ENCODE results near the gene SYNE2.

Gene SYNE2

GRCh38 chr14:64091217-64091616, 238.4 kb downstream of the SYNE2 start:
- TF ChIP-seq, protein P1, sequence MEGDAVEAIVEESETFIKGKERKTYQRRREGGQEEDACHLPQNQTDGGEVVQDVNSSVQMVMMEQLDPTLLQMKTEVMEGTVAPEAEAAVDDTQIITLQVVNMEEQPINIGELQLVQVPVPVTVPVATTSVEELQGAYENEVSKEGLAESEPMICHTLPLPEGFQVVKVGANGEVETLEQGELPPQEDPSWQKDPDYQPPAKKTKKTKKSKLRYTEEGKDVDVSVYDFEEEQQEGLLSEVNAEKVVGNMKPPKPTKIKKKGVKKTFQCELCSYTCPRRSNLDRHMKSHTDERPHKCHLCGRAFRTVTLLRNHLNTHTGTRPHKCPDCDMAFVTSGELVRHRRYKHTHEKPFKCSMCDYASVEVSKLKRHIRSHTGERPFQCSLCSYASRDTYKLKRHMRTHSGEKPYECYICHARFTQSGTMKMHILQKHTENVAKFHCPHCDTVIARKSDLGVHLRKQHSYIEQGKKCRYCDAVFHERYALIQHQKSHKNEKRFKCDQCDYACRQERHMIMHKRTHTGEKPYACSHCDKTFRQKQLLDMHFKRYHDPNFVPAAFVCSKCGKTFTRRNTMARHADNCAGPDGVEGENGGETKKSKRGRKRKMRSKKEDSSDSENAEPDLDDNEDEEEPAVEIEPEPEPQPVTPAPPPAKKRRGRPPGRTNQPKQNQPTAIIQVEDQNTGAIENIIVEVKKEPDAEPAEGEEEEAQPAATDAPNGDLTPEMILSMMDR (IDR thresholded peaks at IDR 0.05; ENCODE audit: control insufficient read depth, extremely low read depth, insufficient read depth) = no peak
- H3K4me3 ChIP-seq (ENCODE audit: low read depth, low read length) = no peak overlapping the region
- DNase-seq (ENCODE audit: low read depth) = no peak

DNA sequence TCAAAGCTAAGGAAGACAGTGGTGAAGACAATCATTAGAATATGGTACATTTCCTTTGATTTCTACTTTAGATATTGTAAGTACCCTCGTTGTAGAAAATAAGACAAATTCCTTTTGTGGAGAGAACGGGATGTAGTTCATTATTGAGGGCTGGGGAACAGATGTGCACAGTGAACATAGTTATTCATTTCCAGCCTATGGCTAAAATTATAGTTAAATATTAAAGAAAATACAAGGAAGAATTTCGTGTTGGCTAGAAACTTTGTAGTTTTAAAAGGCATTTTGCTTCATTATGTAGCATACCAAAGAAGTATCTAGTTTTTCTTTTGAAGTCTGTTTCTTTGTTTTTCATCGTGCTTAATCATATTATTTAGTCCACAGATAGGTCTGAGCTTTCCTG, 239.5 kb downstream of the SYNE2 start:
- TF ChIP-seq, protein P1 (IDR thresholded peaks at IDR 0.05; ENCODE audit: control insufficient read depth, extremely low read depth, insufficient read depth) = no peak
- H3K4me3 ChIP-seq (ENCODE audit: low read depth, low read length) = no peak overlapping the region
- no peak for DNase-seq (ENCODE audit: low read depth)

DNA sequence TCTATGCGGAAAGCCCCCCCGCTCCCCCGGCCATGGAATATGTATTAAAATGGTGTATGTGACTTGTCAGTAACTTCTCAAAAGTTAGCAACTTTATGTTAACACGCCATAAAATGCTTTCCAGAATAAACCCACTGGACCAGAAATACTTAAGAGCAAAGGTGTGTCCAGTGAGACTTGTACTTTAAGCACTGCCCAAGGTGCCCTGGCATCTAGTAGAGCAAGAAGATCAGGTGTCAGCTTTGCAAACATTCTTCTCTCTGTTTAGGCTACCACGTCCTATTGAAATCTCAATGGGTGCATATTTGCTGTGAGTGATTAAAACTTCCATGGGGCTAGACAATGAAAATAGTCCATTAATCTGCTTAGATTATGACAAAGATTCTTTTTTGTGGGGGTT, 240.1 kb downstream of the SYNE2 start:
- H3K4me3 ChIP-seq (ENCODE audit: low read depth, low read length) = no peak overlapping the region
- peak; percentile 64 for DNase-seq (ENCODE audit: low read depth)
- TF ChIP-seq, protein P1 (IDR thresholded peaks at IDR 0.05; ENCODE audit: control insufficient read depth, extremely low read depth, insufficient read depth) = no peak

DNA sequence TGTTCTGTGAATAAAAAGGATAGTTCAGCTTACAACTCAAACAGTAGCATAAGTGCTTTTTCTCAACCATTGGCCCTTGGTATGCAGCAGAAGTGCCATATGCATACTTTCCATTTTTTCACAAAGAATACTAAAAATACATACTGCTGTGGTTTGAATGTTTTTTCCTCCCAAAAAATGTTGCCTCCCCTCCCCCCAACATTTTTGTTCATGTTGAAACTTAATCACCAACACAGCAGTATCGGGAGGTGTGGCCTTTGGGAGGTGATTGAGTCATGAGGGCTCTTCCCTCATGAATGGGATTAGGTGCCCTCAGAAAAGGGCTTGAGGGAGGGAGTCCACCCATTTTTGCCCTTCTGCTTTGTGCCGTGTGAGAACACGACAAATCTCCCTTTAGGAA, 242.8 kb downstream of the SYNE2 start:
- H3K4me3 ChIP-seq (ENCODE audit: low read depth, low read length) = no peak overlapping the region
- TF ChIP-seq, protein P1 (IDR thresholded peaks at IDR 0.05; ENCODE audit: control insufficient read depth, extremely low read depth, insufficient read depth) = no peak
- no peak for DNase-seq (ENCODE audit: low read depth)

GRCh38 chr14:64098120-64098519, 245.3 kb downstream of the SYNE2 start:
- TF ChIP-seq, protein P1 (IDR thresholded peaks at IDR 0.05; ENCODE audit: control insufficient read depth, extremely low read depth, insufficient read depth) = no peak
- no peak overlapping the region for H3K4me3 ChIP-seq (ENCODE audit: low read depth, low read length)
- no peak for DNase-seq (ENCODE audit: low read depth)

DNA sequence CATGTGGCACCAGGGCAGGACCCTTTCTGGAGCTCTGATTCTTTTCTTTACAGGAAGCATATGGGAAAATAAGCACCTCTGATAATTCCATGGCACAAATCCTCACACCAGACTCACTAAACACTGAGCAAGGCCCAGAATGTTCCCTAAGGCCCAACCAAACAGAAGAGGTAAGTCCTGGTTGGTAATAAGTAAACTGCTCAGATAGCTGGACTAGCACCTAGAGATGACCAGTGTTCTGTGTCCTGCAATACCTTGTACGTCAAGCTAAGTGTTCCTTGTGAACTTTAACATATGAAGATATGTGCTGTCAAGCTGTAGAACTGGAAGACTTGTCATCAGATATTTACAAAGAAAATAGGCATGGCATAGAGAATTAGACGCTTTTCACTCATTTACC, 254.6 kb downstream of the SYNE2 start:
- TF ChIP-seq, protein P1 (IDR thresholded peaks at IDR 0.05; ENCODE audit: control insufficient read depth, extremely low read depth, insufficient read depth) = no peak
- no peak for DNase-seq (ENCODE audit: low read depth)
- no peak overlapping the region for H3K4me3 ChIP-seq (ENCODE audit: low read depth, low read length)

GRCh38 chr14:64109819-64110554, 257.2 kb downstream of the SYNE2 start:
- no peak for DNase-seq (ENCODE audit: low read depth)
- TF ChIP-seq, protein P1 (IDR thresholded peaks at IDR 0.05; ENCODE audit: control insufficient read depth, extremely low read depth, insufficient read depth) = no peak

More at GRCh38 chr14:64109819-64110554, 257.2 kb downstream of the SYNE2 start:
- no peak overlapping the region for H3K4me3 ChIP-seq (ENCODE audit: low read depth, low read length)
